Bronchial epithelial cell (primary cell): Measurements from ENCODE around the gene ANK3. TPM values are rescaled to one million over a fixed set of nuclear protein-coding genes. Genes with fewer than 3 reads are reported as not detected.

Experiments used
- DNase-seq: peaks from one replicate; pipeline ENCODE4 v3.0.0-alpha.2; 2010; ENCODE audit warnings: low read depth
- FAIRE-seq: peaks from 2 replicates; lab custom pipeline; 2011; peaks lifted over from hg19 to GRCh38; lab: Jason Lieb, UNC
- H3K27me3 ChIP-seq: 2 replicates; pipeline ENCODE4 v1.5.1; 2011; ENCODE audit warnings: low read length; ENCODE audit not compliant: control insufficient read depth, insufficient read depth
- H3K36me3 ChIP-seq: 2 replicates; pipeline ENCODE4 v1.5.1; 2011; ENCODE audit warnings: low read length; ENCODE audit not compliant: control insufficient read depth, insufficient read depth
- H3K4me3 ChIP-seq: 2 replicates; pipeline ENCODE4 v1.5.1; 2011; ENCODE audit warnings: mild to moderate bottlenecking, low read depth, low read length, control low read depth
- CTCF ChIP-seq: IDR thresholded peaks from 2 replicates; pipeline ENCODE4 v1.5.1; 2011; ENCODE audit warnings: mild to moderate bottlenecking, moderate library complexity, low read length, control low read depth, inconsistent platforms; ENCODE audit not compliant: insufficient read depth, severe bottlenecking
- total RNA-seq: library from RNA; depleted of rRNA; stranded (reverse); fragments of >200 nt; gene quantifications from 2 replicates; pipeline ENCODE4 v1.2.1, GENCODE V29; 2014

The ANK3 gene
- total RNA-seq, 1 donor from 2014 or later = 7.9 TPM

GRCh38 chr10:60024506-60024905 is 365.2 kb downstream of the ANK3 start:
- Histone ChIP-seq H3K36me3 (no peaks in the 10 kb centered on the region), H3K4me3 (no peak overlapping the region)
- no peak for TF ChIP-seq CTCF

DNA sequence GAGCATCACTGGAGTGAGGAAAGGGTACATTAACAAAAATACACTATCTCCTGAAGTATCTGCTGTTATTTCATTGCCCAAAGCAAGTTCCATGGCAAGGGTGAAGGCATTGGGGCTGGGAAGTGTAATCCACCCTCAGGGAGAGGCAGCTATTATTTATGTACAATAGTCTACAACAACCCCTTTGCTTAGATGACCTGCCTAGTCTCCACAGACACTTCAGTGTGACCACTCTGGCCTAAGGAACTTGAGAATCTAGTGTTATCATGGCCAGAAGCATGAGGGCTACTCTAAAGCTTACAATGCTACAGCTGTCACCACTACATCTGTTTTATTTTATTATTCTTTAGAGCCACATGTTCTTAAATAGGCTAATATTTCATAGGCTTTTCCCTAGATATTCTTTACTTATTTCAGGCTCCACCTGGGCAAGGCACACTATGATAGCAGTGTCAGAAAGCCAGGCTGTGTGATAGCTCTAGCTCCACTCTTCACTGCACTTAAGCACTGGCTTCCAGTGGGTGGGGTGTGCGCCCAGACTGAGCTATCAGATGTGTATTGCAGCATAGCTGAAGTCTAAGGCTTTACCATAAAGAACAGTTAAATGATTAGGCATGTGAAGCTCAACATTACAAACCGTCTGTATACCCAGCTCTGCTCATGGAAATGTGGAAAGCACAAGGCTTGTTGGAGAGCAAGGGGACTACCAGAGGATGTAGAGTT is 366.4 kb downstream of the ANK3 start:
- Histone ChIP-seq H3K27me3 (no peaks in the 10 kb centered on the region), H3K36me3 (no peaks in the 10 kb centered on the region), H3K4me3 (no peak overlapping the region)
- DNase-seq (no peak), FAIRE-seq (no peak)
- no peak for TF ChIP-seq CTCF

More at GRCh38 chr10:60024506-60024905, 365.2 kb downstream of the ANK3 start:
- DNase-seq (no peak), FAIRE-seq (no peak)
- H3K27me3 ChIP-seq = no peaks in the 10 kb centered on the region

DNA sequence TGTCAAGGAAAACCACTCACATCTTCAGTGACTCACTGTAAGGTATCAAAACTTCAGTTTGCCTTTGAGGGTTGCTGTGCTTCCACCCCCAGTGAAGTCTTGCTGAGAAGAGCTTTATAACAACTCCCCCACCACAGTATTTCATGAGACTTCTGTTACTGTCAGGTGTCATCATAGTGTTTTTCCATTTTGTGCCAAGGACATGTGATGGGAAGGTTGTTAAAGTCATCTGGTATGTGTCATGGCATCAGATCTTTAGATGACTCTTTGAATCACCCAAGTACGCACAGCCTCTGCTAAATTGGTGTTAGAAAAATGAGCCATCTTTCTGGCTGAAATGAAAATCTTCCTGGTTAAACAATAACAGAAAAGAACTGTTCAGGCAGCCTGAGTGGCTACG is 368.3 kb downstream of the ANK3 start:
- no peaks in the 10 kb centered on the region for H3K27me3 ChIP-seq
- FAIRE-seq (no peak), DNase-seq (no peak)
- no peak overlapping the region for H3K4me3 ChIP-seq
- no peaks in the 10 kb centered on the region for H3K36me3 ChIP-seq
- no peak for TF ChIP-seq CTCF

DNA sequence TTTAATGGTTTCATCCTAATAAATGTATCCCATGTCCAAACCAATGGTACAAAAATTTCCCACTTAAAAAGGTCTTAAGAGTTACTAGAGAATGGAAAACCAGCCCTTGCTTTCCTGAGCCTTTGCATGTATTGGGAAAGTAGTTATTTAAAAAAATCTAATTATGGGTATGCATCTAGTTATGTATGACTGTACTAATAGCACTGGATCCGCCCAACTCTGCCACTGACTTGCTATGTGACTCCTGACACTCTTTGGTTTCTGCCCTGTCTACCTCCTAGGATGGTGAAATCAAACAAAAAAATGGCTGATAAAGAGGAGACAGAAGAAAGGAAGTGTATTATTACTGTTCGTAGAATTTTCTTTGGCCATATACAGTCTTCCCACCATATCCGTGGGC is 372.9 kb downstream of the ANK3 start:
- no peak for FAIRE-seq
- no peak for DNase-seq
- H3K4me3 ChIP-seq = no peak overlapping the region

GRCh38 chr10:60009710-60010383 is 379.8 kb downstream of the ANK3 start:
- Histone ChIP-seq H3K36me3 (no peaks in the 10 kb centered on the region), H3K27me3 (no peaks in the 10 kb centered on the region), H3K4me3 (no peak overlapping the region)
- FAIRE-seq (no peak), DNase-seq (peak; percentile 49)
- no peak for TF ChIP-seq CTCF

More for the DNA sequence above, 372.9 kb downstream of the ANK3 start:
- no peak for TF ChIP-seq CTCF
- Histone ChIP-seq H3K27me3 (no peaks in the 10 kb centered on the region), H3K36me3 (no peaks in the 10 kb centered on the region)
